Measurements from ENCODE around the gene DRD3.
A peak's percentile ranks its signal among the peaks of the same experiment; 100 is the strongest.

DRD3 gene

DNA sequence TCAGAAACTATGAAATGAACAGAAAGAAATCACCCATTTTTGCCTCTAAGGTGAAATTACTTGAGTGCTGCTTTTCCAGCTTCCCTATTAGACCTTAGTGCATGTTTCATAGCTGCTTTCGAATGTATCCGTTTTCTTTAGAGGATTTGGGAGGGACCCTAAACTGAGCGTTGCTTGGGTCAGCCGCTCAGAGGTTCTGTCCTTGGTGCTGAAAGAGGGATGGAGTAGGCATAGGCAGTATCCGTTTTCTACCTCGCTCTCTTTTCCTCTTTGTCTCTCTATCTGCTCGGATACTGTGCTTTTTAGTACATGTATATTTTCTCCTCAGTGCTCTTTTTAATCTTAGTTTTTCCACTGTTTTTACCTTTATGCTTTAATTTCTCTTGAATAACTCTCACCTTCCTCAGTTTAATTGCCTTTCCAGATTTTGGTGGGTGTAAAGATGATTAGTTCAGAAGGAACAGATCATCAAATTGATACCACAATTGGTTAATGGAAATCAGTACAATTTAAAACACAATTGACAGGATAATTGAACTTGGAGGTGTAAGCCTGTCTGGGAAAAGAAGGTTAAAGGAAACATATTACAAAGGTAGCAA, at the start of gene DRD3:
Gene DRD3, minus strand, starts transcription at position 283 of the 599 bp plus-strand sequence. CDS start 7,060 bp downstream, outside the sequence.
- DNase-seq = peak; percentile 8 to 16

- DNase-seq = no peak
Measured at GRCh38 chr3:114227076-114227475, 48.2 kb upstream of the DRD3 start.

GRCh38 chr3:114226313-114226712, 47.5 kb upstream of the DRD3 start:
- DNase-seq = no peak

GRCh38 chr3:114223143-114223542, 44.3 kb upstream of the DRD3 start:
- no peak for DNase-seq

GRCh38 chr3:114221881-114222264, 43.0 kb upstream of the DRD3 start:
- no peak for DNase-seq

- DNase-seq = peak; percentile 51 to 66
Measured at GRCh38 chr3:114221165-114221880, 42.5 kb upstream of the DRD3 start.

GRCh38 chr3:114219741-114220140, 40.9 kb upstream of the DRD3 start:
- DNase-seq = no peak

GRCh38 chr3:114218578-114219185, 39.8 kb upstream of the DRD3 start:
- DNase-seq = peak in 1 of 2 experiments; percentile 45

- DNase-seq = no peak
Measured at GRCh38 chr3:114218006-114218405, 39.2 kb upstream of the DRD3 start.

DNA sequence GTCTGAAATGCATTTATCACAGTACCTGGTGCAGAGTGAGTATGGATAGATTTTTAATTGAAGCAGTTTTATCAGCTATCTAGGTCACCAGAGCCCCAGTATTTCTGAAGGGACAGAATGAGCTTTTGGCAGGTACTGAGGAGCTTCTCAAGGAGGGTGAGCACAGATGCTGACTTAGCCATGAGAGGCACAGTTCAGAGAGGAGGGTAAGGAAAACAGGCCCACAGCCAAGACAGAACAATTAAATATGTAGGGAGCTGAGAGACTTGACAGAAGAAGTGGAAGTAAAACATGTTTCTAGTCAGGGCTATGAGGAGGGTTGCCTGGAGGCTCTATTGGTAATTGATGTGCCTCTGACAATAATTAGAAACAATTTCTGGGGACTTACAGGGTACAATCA, 38.4 kb upstream of the DRD3 start:
- no peak for DNase-seq

DNA sequence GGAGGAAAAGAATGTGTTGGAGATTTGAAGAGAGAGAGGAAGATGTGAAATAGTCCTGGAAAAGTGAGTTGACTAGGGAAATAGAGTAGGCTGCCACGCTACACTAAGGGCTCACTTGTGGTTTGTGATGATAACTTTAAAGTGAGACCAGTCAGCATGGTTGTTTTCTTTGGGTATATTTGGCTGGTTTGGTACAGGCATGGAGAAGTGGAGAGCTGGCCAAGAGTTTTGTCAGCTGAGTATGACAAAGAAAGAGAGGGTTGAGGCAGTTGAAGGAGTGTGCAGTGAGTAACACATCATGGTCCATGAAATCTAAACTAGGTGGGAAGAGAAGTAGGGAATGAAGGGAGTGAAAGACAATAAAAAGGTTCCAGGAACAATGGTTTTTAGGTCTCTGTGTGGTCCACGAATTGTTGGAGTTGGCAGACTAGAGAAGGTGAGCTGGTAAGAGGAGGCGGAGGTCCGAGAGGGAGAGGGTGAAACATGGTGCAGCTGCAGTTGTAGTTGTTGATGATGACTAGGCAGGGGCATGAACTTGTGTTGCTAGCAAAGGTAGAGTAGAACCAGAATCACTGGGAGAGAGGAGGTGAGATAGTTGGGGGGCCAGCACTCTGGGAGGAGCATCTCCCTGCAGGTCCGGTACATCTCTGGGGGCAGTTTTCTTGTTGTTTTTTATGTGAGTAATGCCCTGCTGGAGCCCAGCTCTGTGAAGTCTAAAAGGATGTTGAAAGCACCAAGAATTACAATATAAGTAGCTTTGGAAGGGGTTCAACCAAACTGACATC, 37.5 kb upstream of the DRD3 start:
- DNase-seq = peak in 1 of 2 experiments; percentile 11

GRCh38 chr3:114214542-114215341, 35.9 kb upstream of the DRD3 start:
- peak in 1 of 2 experiments; percentile 20 for DNase-seq

DNA sequence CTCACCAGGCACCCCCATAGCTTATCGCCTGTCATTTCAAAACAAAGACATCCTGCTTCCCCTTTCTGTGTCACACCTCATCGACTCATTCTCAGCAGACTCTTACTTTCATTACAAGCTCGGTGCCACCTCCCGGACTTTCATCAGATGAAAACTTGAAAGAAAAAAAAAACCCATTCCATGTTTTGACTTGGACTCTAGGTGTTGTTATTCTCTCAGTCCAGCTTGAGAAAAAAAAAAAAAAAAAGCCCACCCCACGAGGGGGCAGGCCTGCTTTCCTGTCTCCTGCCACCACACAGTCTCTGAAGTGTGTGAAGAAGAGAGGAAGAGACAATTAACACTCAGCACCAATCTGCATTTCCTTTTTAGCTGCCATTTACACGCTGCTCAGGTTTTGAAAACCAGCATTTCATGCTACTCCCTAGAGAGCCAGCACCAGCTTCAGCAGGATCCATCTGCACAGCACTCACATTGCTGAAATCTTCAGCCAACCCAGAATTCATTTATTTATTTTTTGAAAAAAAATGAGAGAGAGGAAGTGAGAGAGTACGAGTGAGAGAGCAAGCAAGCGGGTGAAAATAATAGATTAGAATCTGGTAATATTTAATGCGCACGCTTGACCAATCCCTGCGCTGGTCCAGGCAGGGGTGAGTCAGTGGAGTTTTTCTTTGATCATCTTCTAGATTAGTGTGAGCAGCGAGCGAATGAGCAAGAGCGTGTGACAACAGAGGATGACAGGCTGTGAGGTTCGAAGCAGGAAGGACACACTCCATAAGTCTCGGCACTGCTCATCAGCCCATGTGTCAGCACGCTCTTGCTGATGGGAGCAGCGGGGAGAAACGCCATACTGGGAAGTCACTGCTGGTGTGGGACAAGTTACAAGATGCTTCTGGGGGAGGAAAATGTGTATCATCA, 35.0 kb upstream of the DRD3 start:
- DNase-seq = peak; percentile 72 to 79

DNA sequence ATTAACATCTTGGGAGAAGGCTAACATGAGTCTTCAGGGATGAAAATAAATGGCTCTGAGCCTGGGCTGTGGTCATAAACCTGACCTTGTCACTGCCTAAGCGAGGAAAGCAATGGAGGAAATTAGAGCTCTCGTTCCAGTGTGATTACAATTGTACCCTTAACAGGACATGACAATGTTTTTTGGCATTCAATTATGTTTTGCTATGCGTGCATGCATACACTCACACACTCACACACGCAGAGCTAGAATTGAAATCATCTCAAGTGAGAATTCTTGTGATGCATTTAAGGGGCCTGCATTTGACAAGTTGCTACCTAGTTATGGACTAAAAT, 34.4 kb upstream of the DRD3 start:
- DNase-seq = no peak

GRCh38 chr3:114212646-114213045, 33.8 kb upstream of the DRD3 start:
- no peak for DNase-seq

- DNase-seq = no peak
Measured at GRCh38 chr3:114207768-114208167, 28.9 kb upstream of the DRD3 start.

- DNase-seq = no peak
Measured at GRCh38 chr3:114206342-114206741, 27.5 kb upstream of the DRD3 start.

DNA sequence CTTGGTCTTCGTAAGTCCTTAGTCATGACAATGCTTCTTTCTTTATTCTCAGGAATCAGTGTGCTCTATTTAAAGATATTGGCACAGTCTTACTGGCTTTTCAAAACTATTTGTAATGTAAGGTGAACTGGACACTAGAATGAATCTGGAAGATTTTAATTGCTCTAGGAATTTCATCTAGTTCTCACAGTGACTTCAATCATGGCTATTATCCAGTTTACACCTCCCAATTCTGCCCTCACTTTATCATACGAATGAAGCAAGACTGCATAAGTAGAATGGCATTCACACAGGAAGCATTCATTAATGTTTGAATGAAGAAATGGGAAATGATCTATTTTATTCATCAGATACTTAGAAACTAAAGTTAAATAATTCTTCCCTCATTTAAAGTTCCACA, 26.7 kb upstream of the DRD3 start:
- DNase-seq = no peak

GRCh38 chr3:114194750-114195149, 15.9 kb upstream of the DRD3 start:
- DNase-seq = no peak

GRCh38 chr3:114192136-114192535, 13.3 kb upstream of the DRD3 start:
- no peak for DNase-seq

DNA sequence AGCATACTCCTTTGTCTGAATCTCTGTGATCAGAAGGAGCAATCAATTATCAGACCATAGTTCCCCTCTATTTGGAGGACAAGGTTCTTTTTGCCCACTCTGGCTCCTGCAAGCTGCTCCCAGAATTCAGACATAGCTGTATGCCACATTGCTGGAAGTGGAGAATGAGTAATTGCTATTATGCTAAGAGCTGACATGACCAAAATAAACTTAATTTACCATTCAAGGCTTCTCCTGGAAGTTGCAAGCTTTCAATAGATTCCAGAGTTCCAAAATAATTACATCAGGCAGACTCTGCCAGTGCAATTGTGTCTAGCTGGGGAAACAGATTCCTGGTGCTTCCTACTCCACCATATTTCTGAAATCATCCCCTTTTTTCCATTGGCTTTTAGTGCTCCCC, 7.6 kb upstream of the DRD3 start:
- no peak for DNase-seq

DNA sequence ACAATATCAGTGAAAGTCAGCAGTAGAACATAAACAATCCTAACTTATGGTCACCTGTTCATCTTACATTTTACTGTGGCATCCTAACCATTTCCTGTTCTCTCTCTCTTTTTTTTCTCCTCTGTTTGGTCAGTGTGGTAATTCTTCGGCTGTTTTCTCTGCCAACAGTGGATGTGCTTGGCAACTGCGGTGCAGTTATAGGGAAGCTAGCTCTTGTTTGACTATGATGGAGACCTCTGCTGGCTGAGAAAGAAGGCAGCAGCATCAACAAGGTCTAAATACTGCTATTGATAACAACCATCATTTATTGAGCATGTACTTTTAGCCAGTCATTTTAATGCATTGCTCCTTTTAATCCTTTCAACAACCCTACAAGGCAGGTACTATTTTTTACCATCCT, 723 bp upstream of the DRD3 start:
- no peak for DNase-seq

All from activated CD4-positive, alpha-beta T cell treated with anti-CD3 and anti-CD28 coated beads, Interleukin-2, amount 50 U/mL, for 48 hours (primary cell).